Lung (tissue), 12 donors: ENCODE data around the gene BANF2. TPM values are rescaled to one million over a fixed set of nuclear protein-coding genes. Genes with fewer than 3 reads are reported as not detected.

ENCODE experiments used
- ATAC-seq: fragments of 200-7000 bp; cut with Tn5 transposase; one replicate; pipeline ENCODE4 v1.9.1; 2020; ENCODE audit warnings: moderate number of reproducible peaks; ENCODE audit not compliant: insufficient read depth, low FRiP score
- DNase-seq, 3 donors: peaks; one replicate each; pipeline ENCODE4 v3.0.0-alpha.2; 2013 to 2017
- H3K27ac ChIP-seq, 2 donors: one replicate each; pipeline ENCODE4 v1.5.1; 2013; ENCODE audit warnings: mild to moderate bottlenecking in 2 of 2, moderate library complexity in 2 of 2, control low read depth in 1 of 2, inconsistent platforms in 1 of 2, low read depth in 1 of 2, low read length in 1 of 2
- H3K27me3 ChIP-seq, 3 donors: one replicate each; pipeline ENCODE4 v1.5.1; 2013; ENCODE audit warnings: low read length in 2 of 3; ENCODE audit not compliant: control insufficient read depth in 3 of 3, insufficient read depth in 3 of 3
- H3K36me3 ChIP-seq, 4 donors: one replicate each; pipeline ENCODE4 v1.5.1; 2013; ENCODE audit warnings: low read length in 4 of 4, mild to moderate bottlenecking in 1 of 4, moderate library complexity in 1 of 4; ENCODE audit not compliant: control insufficient read depth in 4 of 4, insufficient read depth in 4 of 4
- H3K4me1 ChIP-seq, 5 donors: one replicate each; pipeline ENCODE4 v1.5.1; 2013; ENCODE audit warnings: low read length in 5 of 5, mild to moderate bottlenecking in 2 of 5, moderate library complexity in 1 of 5; ENCODE audit not compliant: control insufficient read depth in 5 of 5, insufficient read depth in 5 of 5
- H3K4me3 ChIP-seq: one replicate; pipeline ENCODE4 v1.5.1; 2013; ENCODE audit warnings: mild to moderate bottlenecking, control low read depth, moderate library complexity
- H3K9ac ChIP-seq, 2 donors: one replicate each; pipeline ENCODE4 v1.5.1; 2013; ENCODE audit warnings: low read length in 2 of 2, control low read depth in 1 of 2; ENCODE audit not compliant: insufficient read depth in 1 of 2
- H3K9me3 ChIP-seq, 4 donors: one replicate each; pipeline ENCODE4 v1.5.1; 2013; ENCODE audit warnings: low read length in 3 of 4, mild to moderate bottlenecking in 1 of 4, moderate library complexity in 1 of 4; ENCODE audit not compliant: control insufficient read depth in 4 of 4, insufficient read depth in 3 of 4
- CTCF ChIP-seq: IDR thresholded peaks from 2 replicates; pipeline ENCODE4 v1.5.1; 2012; ENCODE audit warnings: mild to moderate bottlenecking; ENCODE audit errors: control extremely low read depth, extremely low read depth
- WGBS, 2 donors: extraction: QIAGEN DNeasy Blood & Tissue Kit; methylation state at CpG; one replicate each; pipeline ENCODE4 v1.1.7; 2013; 5-methylcytosine and 5-hydroxymethylcytosine counted together
- polyA plus RNA-seq, 2 donors: library from polyadenylated mRNA; stranded (reverse); fragments of 200-250 nt; gene quantifications; one replicate each; pipeline ENCODE4 v1.2.1, GENCODE V29; 2013
- total RNA-seq, 2 donors: library from RNA; depleted of rRNA in 1 of 2; stranded (reverse); fragments of >200 nt in 1 of 2; gene quantifications; one replicate each; pipeline ENCODE4 v1.2.1, GENCODE V29; 2014 to 2021
- donor health status: control.
- donor health status: control.
- donor health status: Bipolar disorder and iron deficiency.
- donor health status: healthy.
- donor health status: DM: yes; HTN: yes; CAD: no.

Gene BANF2
- total and polyA plus RNA-seq, 4 donors: not detected

DNA sequence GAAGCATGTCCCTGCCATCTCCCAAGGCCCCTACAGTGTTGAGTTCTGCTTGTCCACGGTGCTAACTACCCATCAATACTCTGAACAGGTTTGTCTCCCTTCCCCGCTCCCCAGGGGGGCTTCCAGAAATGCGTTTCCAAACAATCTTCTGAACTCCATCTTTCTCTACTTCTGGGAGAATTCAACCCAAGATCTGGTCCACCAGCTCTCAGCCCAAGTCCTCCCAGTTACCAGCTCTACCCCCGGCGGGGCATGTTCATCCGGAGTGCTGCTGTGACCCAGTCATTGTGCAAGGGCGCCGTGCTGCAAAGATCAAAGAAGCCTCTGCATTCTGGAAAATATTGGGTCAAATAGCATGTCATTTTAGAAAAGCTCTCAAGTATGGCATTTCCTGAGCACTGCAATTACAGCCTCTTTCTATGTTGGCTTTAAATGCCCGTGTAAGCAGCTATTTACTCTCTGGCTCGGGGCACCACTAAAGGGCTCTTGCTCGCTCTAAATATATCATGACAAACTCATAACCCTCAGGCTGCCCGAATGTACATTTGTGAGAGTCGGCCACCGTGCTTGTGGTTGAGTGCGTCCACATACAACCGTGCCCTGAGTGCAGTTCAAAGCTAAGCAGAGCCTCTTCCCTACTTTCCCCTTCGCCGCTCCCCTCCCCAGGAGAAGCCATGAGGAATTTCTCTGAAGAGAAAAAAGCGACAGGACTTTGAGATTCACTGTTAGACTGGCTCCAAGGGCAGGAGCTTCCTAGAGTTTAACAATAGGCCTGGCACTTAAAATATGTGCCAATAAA lies 71.6 kb downstream of the BANF2 start:
- peak; percentile 14 for ATAC-seq
- H3K27ac ChIP-seq: peak overlapping the region in 1 of 2 donors; percentile 35

DNA sequence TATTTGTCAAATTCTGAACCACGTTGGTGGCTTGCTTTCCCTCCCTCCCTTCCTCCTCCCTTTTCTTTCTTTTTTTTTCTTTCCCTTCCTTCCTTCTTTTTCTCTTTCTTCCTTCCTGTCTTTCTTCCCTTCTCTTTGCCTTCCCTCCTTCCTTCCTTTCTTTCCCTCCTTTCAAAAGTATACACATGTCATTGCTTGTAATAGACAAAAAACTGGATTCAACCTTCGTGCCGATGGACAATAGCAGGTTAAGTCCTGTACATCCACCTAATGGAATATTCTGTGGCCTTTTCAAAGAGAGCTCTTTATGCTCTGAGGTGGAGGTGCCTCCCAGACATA lies 72.2 kb downstream of the BANF2 start:
- H3K9me3 ChIP-seq: no peaks in the 10 kb centered on the region
- DNase-seq: no peak
- no peak overlapping the region for H3K9ac ChIP-seq
- TF ChIP-seq CTCF: no peak
- H3K36me3 ChIP-seq: no peaks in the 10 kb centered on the region
- WGBS, 2 donors: 41 to 53% methylated on average over 3 of the region's 3 CpGs
- ATAC-seq: no peak
- H3K27ac ChIP-seq: no peak overlapping the region
- H3K4me1 ChIP-seq: peaks cover 0 to 13% (median 0%) of the 10 kb centered on the region in 5 donors
- no peak overlapping the region for H3K4me3 ChIP-seq
- H3K27me3 ChIP-seq: no peaks in the 10 kb centered on the region

More for the DNA sequence above, 71.6 kb downstream of the BANF2 start:
- Histone ChIP-seq H3K9ac (no peak overlapping the region), H3K27me3 (no peaks in the 10 kb centered on the region), H3K36me3 (no peaks in the 10 kb centered on the region), H3K9me3 (no peaks in the 10 kb centered on the region), H3K4me3 (no peak overlapping the region), H3K4me1 (peaks cover 0 to 13% (median 0%) of the 10 kb centered on the region in 5 donors)
- TF ChIP-seq CTCF: no peak
- DNase-seq: peak; percentile 43 to 60 (median 50)
- WGBS, 2 donors: 49 to 75% methylated on average over 19 of the region's 19 CpGs

DNA sequence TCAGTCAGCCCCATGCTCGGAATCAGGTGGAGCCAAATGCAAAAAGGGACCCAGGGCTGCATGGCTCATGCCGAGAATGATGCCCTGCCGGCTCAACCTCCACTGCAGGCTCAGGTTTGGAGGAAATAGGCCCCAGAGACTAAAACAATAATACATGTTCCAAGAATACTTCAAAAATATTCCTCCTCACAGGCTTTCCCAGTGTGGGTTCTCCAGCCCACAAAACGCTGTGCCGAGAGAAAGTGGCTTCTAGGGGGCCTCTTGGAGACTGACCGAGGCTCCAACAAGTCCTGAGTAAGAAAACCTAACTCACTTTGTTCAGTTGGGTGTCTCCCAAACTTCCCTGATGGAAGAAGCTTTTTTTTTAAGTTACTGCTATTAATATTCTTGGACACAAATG lies 73.9 kb downstream of the BANF2 start:
- no peak overlapping the region for H3K9ac ChIP-seq
- 95 to 97% methylated on average over 6 of the region's 6 CpGs for WGBS, 2 donors
- no peak for TF ChIP-seq CTCF
- ATAC-seq: no peak
- no peaks in the 10 kb centered on the region for H3K9me3 ChIP-seq
- DNase-seq: no peak
- H3K36me3 ChIP-seq: no peaks in the 10 kb centered on the region
- H3K4me1 ChIP-seq: peaks cover 0 to 13% (median 0%) of the 10 kb centered on the region in 5 donors
- no peak overlapping the region for H3K4me3 ChIP-seq
- no peak overlapping the region for H3K27ac ChIP-seq
- no peaks in the 10 kb centered on the region for H3K27me3 ChIP-seq
